Mesodermal cell (in vitro differentiated cells): ENCODE data around the gene GPR152.

ENCODE experiments used
- H3K27ac ChIP-seq: 2 replicates; pipeline ENCODE4 v1.7.0; 2013; ENCODE audit warnings: mild to moderate bottlenecking, low read depth, low read length, moderate library complexity; ENCODE audit not compliant: severe bottlenecking
- H3K36me3 ChIP-seq: 2 replicates; pipeline ENCODE4 v1.7.1; 2013; ENCODE audit warnings: mild to moderate bottlenecking, low read length, moderate library complexity; ENCODE audit not compliant: control insufficient read depth, insufficient read depth
- H3K4me1 ChIP-seq: one replicate; pipeline ENCODE4 v1.7.1; 2013; ENCODE audit warnings: mild to moderate bottlenecking, low read length; ENCODE audit not compliant: insufficient read depth, control insufficient read depth, poor library complexity, severe bottlenecking
- H3K4me3 ChIP-seq: 2 replicates; pipeline ENCODE4 v1.7.0; 2013; ENCODE audit warnings: low read length, control low read depth, mild to moderate bottlenecking; ENCODE audit not compliant: insufficient read depth, poor library complexity, severe bottlenecking; ENCODE audit errors: extremely low read depth
- H3K9me3 ChIP-seq: 2 replicates; pipeline ENCODE4 v1.7.1; 2013; ENCODE audit warnings: mild to moderate bottlenecking, low read length, moderate library complexity; ENCODE audit not compliant: control insufficient read depth
- WGBS, 2 experiments: methylation state at CpG; one replicate each; pipeline ENCODE4 v1.1.5; 2013; ENCODE audit warnings: missing lambda C conversion rate in 2 of 2; ENCODE audit not compliant: insufficient coverage in 2 of 2; 5-methylcytosine and 5-hydroxymethylcytosine counted together

The GPR152 gene

GRCh38 chr11:67463680-67464410, 11.3 kb upstream of the GPR152 start:
- H3K4me3 ChIP-seq, result peak overlapping the region; percentile 52
- H3K36me3 ChIP-seq, result no peaks in the 10 kb centered on the region
- peaks cover 13% of the 10 kb centered on the region for H3K4me1 ChIP-seq
- 89 to 90% methylated on average over 10 to 18 of the region's 20 CpGs for WGBS, 2 experiments
- H3K27ac ChIP-seq, result no peak overlapping the region
- H3K9me3 ChIP-seq, result no peaks in the 10 kb centered on the region

- Histone ChIP-seq H3K36me3 (no peaks in the 10 kb centered on the region), H3K27ac (no peak overlapping the region), H3K4me3 (no peak overlapping the region), H3K4me1 (peaks cover 10% of the 10 kb centered on the region), H3K9me3 (no peaks in the 10 kb centered on the region)
- WGBS, 2 experiments, result 96 to 97% methylated on average over 7 to 8 of the region's 10 CpGs
Measured at GRCh38 chr11:67463186-67463585, 10.7 kb upstream of the GPR152 start.

GRCh38 chr11:67458266-67458665, 5.7 kb upstream of the GPR152 start:
- H3K9me3 ChIP-seq, result no peaks in the 10 kb centered on the region
- 92 to 95% methylated on average over 17 to 19 of the region's 19 CpGs for WGBS, 2 experiments
- no peak overlapping the region for H3K27ac ChIP-seq
- H3K36me3 ChIP-seq, result no peaks in the 10 kb centered on the region
- no peaks in the 10 kb centered on the region for H3K4me1 ChIP-seq
- H3K4me3 ChIP-seq, result no peak overlapping the region

- no peaks in the 10 kb centered on the region for H3K9me3 ChIP-seq
- WGBS, 2 experiments, result 93 to 96% methylated on average over 11 to 12 of the region's 12 CpGs
- H3K4me1 ChIP-seq, result no peaks in the 10 kb centered on the region
- no peak overlapping the region for H3K27ac ChIP-seq
- no peaks in the 10 kb centered on the region for H3K36me3 ChIP-seq
- H3K4me3 ChIP-seq, result no peak overlapping the region
Measured at GRCh38 chr11:67457453-67457852, 4.9 kb upstream of the GPR152 start.

- H3K9me3 ChIP-seq, result no peaks in the 10 kb centered on the region
- H3K27ac ChIP-seq, result no peak overlapping the region
- H3K36me3 ChIP-seq, result no peaks in the 10 kb centered on the region
- 89 to 92% methylated on average over 19 to 24 of the region's 25 CpGs for WGBS, 2 experiments
- H3K4me3 ChIP-seq, result no peak overlapping the region
- no peaks in the 10 kb centered on the region for H3K4me1 ChIP-seq
Measured at GRCh38 chr11:67456068-67456705, 3.7 kb upstream of the GPR152 start.

- Histone ChIP-seq H3K36me3 (no peaks in the 10 kb centered on the region), H3K27ac (no peak within 1 kb of the TSS), H3K4me1 (no peaks in the 10 kb centered on the region), H3K4me3 (no peak within 1 kb of the TSS), H3K9me3 (no peaks in the 10 kb centered on the region)
- 80 to 100% methylated on average over 1 to 2 of the region's 3 CpGs for WGBS, 2 experiments
Measured at GRCh38 chr11:67455054-67455453, 2.5 kb upstream of the GPR152 start, which contains the start of gene CABP4. Gene CABP4 (plus strand): TSS chr11:67455354. CDS start chr11:67455424, 70 bp downstream.

GRCh38 chr11:67453816-67454732, 1.5 kb upstream of the GPR152 start:
- Histone ChIP-seq H3K4me1 (no peaks in the 10 kb centered on the region), H3K9me3 (no peaks in the 10 kb centered on the region), H3K36me3 (no peaks in the 10 kb centered on the region), H3K27ac (no peak overlapping the region), H3K4me3 (no peak overlapping the region)
- WGBS, 2 experiments, result 94 to 99% methylated on average over 15 to 16 of the region's 21 CpGs

GRCh38 chr11:67451658-67451976, 912 bp downstream of the GPR152 start:
- Histone ChIP-seq H3K27ac (no peak overlapping the region), H3K36me3 (no peaks in the 10 kb centered on the region), H3K4me1 (peaks cover 4% of the 10 kb centered on the region), H3K9me3 (no peaks in the 10 kb centered on the region), H3K4me3 (no peak overlapping the region)
- 95 to 96% methylated on average over 5 to 14 of the region's 14 CpGs for WGBS, 2 experiments

- H3K4me1 ChIP-seq, result peaks cover 4% of the 10 kb centered on the region
- H3K27ac ChIP-seq, result no peak overlapping the region
- 89 to 92% methylated on average over 24 to 25 of the region's 25 CpGs for WGBS, 2 experiments
- no peaks in the 10 kb centered on the region for H3K9me3 ChIP-seq
- H3K36me3 ChIP-seq, result no peaks in the 10 kb centered on the region
- no peak overlapping the region for H3K4me3 ChIP-seq
Measured at GRCh38 chr11:67450796-67451657, 1.5 kb downstream of the GPR152 start.
